Measurements from ENCODE around the gene ARHGEF3.
"Not testable (repeated sequence)": the region's sequence is repeated elsewhere in the genome, so short reads cannot be mapped to it uniquely, and the experiment has no call there.

Gene ARHGEF3

DNA sequence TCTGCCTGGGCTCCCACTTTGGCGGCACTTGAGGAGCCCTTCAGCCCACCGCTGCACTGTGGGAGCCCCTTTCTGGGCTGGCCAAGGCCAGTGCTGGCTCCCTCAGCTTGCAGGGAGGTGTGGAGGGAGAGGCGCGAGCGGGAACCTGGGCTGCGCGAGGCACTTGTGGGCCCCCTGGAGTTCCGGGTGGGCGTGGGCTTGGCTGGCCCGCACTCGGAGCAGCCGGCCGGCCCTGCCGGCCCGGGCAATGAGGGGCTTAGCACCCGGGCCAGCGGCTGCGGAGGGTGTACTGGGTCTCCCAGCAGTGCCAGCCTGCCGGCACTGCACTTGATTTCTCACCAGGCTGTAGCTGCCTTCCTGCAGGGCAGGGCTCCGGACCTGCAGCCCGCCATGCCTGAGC is 82.9 kb downstream of the ARHGEF3 start:
- DNase-seq: not testable (repeated sequence)

- DNase-seq: no peak
Observed at GRCh38 chr3:56711344-56711743, 90.4 kb downstream of the ARHGEF3 start.

DNA sequence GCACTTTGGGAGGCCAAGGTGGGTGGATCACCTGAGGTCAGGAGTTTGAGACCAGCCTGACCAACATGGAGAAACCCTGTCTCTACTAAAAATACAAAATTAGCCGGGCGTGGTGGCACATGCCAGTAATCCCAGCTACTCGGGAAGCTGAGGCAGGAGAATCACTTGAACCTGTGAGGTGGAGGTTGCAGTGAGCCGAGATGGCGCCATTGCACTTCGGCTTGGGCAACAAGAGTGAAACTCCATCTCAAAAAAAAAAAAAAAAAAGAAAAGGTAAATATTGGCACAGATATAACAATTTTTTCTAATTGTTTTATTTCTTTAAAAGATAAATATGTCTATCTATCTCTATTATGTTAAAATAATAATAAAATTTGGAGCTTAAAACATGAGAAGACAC is 94.3 kb downstream of the ARHGEF3 start:
- not testable (repeated sequence) for DNase-seq

DNA sequence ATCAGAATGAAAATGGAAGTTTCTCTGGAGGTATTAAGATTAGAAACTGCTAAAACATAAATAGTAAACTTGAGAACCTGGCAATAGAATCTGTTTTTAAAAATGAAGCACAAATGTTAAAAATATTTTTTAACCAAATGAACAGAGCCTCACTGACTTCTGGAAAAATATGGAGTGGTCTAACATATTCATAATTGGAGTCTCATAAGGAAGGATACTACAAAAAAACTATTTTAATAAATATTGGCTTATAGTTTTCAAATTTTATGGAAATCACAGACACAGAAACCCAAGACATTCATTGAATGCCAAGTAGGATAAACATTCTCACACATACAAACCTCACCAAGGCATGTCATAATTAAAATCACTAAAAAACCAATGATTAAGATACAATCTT is 95.1 kb downstream of the ARHGEF3 start:
- no peak for DNase-seq

DNA sequence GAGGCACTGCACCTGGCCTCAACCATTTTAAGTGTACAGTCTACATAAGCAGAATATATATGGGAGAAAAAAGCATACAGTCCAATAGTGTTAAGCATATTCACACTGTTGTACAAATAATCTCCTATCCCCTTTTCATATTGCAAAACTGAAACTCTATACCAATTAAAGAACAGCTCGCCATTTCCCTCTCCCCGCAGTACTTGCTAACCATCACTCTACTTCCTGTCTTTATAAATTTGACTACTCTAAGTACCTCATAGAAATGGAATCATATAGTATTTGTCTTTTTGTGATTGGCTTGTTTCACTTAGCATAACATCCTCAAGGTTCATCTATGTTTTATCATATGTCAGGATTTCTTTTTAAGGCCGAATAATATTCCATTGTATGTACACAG is 97.0 kb downstream of the ARHGEF3 start:
- no peak for DNase-seq

DNA sequence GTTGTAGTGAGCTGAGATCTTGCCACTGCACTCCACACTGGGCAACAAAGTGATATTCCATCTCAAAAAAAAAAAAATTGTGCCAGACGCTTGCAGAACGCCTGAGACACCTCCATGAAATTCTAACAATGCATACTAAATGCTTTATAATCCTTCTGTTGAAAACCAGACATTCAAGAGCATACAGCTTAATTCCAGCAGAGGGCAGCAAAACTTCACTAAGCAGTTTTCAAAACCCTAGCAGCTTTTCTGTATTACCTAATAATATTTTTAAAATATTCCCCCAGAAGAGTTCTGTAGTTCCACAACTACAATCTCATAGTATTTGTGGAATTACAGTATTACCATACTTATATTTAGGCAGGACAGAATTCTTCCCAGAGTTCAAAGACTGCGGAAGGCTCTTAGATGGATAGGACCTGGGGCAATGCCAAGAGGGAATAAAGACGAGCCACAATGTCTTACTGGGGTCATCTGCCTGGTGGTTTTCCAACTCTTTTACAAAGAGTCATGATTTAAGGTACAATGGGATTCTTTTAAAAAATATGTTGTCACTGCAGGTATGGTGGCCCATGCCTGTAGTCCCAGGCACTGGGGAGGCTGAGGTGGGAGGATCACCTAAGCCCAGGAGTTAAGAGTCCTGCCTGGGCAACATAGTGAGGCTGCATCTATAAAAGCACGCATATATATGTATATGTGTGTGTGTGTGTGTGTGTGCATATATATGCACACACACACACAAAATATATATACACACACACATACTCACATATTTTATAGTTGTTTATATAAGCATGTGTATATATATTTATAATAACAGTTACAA is 99.0 kb downstream of the ARHGEF3 start:
- peak; percentile 53 for DNase-seq

DNA sequence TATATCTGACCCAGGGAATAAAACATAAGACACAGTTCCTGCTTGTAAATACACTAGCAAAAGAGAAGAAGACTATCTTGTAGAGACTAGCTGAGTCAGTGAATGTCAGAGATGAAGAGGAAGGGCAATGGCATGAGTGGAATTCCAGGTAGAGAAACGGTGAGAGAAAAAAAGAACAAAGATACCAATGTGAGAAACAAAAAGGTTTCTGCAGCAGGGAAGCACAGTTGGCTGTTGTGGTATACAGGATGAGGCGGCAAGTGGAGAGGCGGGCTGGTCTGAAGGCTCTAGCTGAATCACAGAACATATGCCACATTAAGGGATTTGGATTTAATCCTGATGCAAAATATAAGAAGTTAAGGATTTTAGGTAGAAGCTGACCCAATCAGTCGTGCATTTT is 101.6 kb downstream of the ARHGEF3 start:
- DNase-seq: no peak

GRCh38 chr3:56694867-56695683 is 106.7 kb downstream of the ARHGEF3 start:
- DNase-seq: no peak

DNA sequence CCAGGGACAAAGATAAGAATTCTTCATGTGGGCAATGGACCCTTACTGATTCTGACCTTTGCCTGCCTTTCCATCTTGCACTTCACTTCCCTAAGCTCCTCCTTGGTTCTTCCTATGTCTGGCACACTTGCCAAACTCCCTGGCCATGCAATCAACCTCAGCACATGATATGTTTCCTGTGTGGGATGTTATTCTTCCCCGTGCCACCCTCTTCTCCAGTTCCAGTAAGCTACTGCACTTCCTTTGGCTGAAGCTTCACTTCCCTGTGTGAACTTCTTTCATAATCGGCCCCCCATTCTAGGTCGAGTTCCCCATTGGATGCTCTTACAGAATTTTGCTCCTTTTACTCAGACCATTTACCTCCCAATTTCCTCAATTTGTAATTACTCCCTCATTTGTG is 108.0 kb downstream of the ARHGEF3 start:
- no peak for DNase-seq

GRCh38 chr3:56692520-56693433 is 109.0 kb downstream of the ARHGEF3 start:
- DNase-seq: not testable (repeated sequence)

DNA sequence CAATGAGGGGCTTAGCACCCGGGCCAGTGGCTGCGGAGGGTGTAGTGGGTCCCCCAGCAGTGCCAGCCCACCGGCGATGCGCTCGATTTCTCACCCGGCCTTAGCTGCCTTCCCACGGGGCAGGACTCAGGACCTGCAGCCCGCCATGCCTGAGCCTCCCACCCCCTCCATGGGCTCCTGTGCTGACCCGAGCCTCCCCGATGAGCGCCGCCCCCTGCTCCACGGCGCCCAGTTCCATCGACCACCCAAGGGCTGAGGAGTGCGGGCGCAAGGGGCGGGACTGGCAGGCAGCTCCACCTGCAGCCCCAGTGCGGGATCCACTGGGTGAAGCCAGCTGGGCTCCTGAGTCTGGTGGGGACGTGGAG is 109.8 kb downstream of the ARHGEF3 start:
- DNase-seq: not testable (repeated sequence)

GRCh38 chr3:56691165-56692000 is 110.4 kb downstream of the ARHGEF3 start:
- no peak for DNase-seq

DNA sequence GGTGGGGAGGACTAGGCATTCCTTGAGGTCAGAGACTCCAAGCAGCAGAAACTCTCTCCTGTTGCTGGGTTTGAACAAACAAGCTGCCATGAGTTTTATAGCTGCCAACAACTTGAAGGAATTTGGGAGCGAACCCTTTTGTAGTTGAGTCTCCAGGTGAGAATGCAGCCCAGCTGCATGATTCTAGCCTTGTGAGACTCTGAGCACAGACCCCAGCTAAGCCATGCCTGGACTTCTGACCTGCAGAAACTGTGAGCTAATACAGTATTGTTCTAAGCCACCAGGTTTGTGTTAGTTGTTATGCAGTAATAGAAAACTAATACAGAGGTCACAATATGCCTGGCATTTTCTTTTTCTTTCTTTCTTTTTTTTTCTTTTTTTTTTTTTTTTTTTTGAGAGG is 112.4 kb downstream of the ARHGEF3 start:
- no peak for DNase-seq

DNA sequence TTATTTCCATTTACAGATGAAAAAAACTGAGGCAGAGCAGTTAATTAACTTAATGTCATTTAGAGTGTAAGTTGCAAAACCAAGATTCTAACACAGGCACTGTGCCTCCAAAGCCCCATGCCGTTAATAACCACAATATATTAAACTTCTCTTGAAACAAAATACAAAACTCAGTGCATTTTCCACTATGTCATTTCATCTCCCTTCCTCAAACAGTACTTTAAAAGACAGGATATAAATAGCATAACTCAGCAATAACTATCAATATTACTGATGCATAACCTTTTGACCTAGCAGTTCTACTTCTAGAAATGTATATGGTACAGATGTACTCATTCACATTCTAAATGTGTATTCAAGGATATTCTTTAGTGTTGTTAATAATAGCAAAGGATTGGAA is 113.6 kb downstream of the ARHGEF3 start:
- no peak for DNase-seq

DNA sequence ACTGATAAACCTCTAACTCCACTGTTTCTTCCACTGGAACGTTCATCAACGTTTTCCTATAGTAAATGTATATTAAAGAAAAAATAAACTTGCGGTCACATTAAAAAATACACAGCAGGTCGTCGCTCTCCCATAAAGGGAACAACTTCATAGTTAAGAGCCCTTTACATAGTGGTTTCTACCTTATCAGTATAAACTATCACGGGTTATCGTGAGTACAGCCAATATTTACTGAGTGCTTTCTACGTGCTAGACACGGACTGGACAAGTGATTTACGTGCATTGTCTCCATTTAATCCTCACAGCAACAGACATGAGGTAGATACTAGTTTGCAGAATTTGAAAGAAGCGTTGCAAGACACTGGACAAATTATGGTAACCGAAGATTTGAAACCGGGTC is 117.7 kb downstream of the ARHGEF3 start:
- no peak for DNase-seq

- DNase-seq: peak; percentile 81
Observed at GRCh38 chr3:56683122-56683817, 118.5 kb downstream of the ARHGEF3 start, which contains the start of gene TASOR. TASOR (minus strand) TSS chr3:56683265; CDS start chr3:56683006, 259 bp downstream.

GRCh38 chr3:56682462-56683121 is 119.2 kb downstream of the ARHGEF3 start:
- peak; percentile 67 for DNase-seq

DNA sequence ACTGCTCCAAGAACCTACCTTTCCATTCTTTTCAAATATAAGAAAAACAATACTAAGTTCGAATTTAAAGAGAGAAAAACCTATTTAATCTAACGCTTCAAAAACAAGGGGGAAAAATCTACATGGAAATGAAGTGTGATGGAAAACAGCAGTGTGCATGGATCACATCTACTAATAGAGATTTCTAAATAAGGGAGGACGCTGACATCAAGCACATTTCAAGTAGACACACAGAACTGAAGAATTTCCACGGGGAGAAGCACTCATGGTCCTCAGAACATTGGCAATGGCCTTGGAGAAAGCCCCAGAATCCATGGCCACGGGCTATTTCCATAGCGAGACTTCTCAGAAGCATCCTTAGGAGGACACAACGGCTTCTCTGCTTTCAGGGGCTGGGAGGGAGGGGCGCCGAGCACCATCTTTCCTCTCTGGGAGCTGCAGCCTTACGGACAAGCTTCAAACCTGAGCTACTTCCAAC is 119.7 kb downstream of the ARHGEF3 start:
- no peak for DNase-seq

DNA sequence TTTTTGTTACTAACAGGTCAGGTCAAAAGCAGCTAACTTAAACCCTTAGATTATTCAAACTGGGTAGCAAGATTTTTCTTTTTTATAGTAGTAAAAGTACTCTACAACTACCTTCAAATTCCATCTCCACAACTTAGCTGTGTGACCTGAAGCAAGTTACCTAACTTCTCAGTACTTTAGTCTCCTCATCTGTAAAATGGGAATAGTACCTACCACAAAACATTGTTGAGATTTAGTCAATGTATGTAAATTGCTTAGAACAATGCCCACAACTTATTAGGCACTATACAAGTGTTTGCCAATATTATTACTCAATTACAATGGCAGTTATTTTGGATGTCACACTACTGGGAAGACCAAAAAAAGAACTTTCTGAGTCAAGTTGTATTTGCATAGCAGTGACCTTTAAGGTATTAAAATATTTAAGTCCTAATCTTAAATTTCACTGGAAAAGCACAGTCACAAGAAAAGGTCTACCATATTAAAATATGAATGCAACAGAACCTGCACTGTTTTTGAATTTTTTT is 121.6 kb downstream of the ARHGEF3 start:
- no peak for DNase-seq

Data from effector CD4-positive, alpha-beta T cell (primary cell).